Measurements from ENCODE around the gene CIPC.
A peak's percentile ranks its signal among the peaks of the same experiment; 100 is the strongest.

Gene CIPC

DNA sequence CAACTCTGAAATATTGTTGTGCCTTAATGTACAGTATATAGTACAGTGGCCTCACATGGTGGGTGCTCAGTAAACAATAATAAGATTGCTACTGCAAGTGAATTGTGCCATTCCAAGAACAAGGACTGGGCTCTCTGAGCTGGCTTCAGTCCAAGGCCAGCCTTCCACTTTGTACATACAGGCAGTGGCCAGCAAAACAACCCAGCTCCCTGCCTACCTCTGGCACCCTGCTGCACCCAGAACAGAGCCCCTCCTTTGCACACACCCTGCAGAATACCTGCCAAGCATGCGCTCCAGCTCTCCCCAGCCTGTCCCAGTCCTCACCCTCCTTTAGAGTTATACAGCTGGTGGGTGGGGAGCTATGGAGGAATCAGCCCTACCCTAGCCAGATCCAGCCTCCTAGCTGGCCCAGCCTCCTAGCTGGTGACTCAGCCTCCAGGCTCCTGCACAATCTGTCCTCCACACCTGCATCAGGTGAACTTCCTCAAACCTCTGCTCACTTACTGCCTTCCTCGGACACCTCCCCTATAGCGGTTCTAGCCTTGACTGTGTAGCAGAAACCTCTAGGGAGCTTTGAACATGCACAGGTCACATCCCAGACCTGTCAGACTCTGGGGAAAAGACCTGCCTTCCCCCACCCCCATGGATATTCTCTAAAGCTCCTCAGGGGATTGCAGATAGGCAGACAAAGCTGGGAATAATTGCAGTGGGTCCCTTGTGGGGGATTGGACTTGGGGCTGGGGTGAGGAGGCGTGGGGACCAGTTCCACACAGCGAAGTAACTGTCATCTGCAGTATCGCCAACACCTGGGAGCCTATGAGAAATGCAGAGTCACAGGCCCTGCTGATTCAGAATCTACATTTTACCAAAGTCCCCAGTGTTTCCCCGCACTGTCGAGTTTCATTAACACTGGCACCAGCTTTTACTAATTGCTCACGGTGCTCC lies 25.6 kb downstream of the CIPC start:
- TF ChIP-seq, protein P1, sequence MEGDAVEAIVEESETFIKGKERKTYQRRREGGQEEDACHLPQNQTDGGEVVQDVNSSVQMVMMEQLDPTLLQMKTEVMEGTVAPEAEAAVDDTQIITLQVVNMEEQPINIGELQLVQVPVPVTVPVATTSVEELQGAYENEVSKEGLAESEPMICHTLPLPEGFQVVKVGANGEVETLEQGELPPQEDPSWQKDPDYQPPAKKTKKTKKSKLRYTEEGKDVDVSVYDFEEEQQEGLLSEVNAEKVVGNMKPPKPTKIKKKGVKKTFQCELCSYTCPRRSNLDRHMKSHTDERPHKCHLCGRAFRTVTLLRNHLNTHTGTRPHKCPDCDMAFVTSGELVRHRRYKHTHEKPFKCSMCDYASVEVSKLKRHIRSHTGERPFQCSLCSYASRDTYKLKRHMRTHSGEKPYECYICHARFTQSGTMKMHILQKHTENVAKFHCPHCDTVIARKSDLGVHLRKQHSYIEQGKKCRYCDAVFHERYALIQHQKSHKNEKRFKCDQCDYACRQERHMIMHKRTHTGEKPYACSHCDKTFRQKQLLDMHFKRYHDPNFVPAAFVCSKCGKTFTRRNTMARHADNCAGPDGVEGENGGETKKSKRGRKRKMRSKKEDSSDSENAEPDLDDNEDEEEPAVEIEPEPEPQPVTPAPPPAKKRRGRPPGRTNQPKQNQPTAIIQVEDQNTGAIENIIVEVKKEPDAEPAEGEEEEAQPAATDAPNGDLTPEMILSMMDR (IDR thresholded peaks at IDR 0.05; ENCODE audit: control extremely low read depth, extremely low read depth, low read depth, missing control alignments): no peak
- ChIA-PET POLR2A (interaction anchor here (1.0 kb wide), 2 partner anchors 12 to 37 kb away, joined by 3 read pairs; no protein-coding TSS in a partner anchor), CTCF (interaction anchor here (0.6 to 5.8 kb wide), 42 partner anchors 9 to 583 kb away, joined by 3 to 68 read pairs (median 5); partner anchors contain the start of genes CIPC, GSTZ1 and POMT2)
- no peak for DNase-seq (ENCODE audit: extremely low spot score)

DNA sequence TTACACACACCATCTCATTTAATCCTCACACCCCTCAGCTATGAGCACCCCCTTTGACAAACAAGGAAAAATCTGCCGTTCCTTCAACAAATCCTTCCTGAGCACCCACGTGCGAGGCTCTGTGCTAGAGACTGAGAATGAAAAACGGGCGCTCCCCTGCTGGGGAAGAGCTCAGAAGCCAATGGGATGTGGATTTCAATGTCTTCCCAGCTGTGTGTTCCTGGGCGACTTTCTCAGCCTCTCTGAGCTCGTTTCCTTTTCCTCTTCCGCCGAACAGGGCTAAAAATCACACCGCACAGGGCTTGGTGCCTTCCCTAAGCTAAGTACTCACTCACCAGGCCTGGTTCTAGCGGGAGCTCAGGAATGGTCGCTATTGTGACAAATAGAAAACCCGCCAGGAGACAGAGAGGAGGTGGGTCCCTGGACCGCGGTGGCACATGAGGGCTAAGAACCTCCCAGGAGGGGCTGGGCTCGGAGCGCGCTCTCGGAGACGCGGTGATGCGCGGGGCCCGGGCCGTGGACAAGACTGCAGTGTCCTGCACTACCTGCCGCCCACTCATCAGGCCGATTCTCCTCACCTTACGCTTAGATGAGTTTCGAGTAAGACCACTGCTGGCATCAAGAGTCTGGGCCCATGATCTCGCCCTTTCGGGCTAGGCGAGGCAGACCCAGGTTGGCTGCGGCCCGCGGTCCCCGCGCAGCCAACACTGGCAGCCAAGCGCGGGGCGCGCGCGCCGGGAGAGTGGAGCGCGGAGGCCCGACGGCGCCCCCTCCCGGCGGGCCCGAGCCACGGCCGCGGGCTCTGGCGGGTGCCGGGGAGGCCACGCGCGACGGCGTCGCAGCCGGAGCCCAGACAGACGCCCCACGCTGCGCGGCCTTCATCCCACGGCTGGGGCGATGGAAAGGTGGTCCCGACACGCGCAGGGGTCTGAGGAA lies 26.6 kb downstream of the CIPC start:
- peak; percentile 79 for DNase-seq (ENCODE audit: extremely low spot score)
- ChIA-PET CTCF (interaction anchor here (0.6 to 5.8 kb wide), 39 partner anchors 9 to 582 kb away, joined by 3 to 68 read pairs (median 5); partner anchors contain the start of genes CIPC, GSTZ1 and POMT2), POLR2A (interaction anchor here (0.5 kb wide), 1 partner anchor 492 kb away, joined by 4 read pairs; no protein-coding TSS in a partner anchor)
- TF ChIP-seq, protein P1 (IDR thresholded peaks at IDR 0.05; ENCODE audit: control extremely low read depth, extremely low read depth, low read depth, missing control alignments): peak; percentile 89

DNA sequence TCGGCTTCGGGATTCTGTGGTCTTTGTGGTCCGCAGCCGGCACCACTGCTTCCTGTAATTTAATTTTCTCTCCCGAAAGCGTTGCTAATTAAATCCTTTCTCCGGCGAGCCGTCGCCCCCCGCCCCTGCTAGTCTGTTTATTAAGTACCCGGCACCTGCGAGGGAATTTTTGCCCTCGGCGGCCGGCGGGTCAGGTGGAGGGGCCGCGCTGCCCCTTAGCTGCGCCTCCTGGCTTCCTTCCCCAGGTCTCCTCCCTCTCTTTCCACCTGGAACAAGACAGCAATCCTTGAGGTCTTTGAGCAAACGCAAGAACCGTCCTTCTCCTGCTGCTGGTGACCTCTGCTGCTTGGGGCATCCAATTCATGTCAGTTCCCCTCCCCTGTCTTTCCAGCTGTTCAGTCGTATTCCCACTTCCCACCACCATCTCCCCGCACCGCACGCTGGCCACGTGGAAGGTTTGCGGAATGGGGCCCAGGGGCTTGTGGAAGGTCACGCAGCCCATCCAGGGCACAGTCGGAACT lies 27.3 kb downstream of the CIPC start:
- ChIA-PET POLR2A (no interaction called here), CTCF (interaction anchor here (0.9 to 5.8 kb wide), 11 partner anchors 9 to 249 kb away, joined by 3 to 51 read pairs (median 7); no protein-coding TSS in a partner anchor)
- TF ChIP-seq, protein P1 (IDR thresholded peaks at IDR 0.05; ENCODE audit: control extremely low read depth, extremely low read depth, low read depth, missing control alignments): no peak
- no peak for DNase-seq (ENCODE audit: extremely low spot score)

- TF ChIP-seq, protein P1 (IDR thresholded peaks at IDR 0.05; ENCODE audit: control extremely low read depth, extremely low read depth, low read depth, missing control alignments): no peak
- no peak for DNase-seq (ENCODE audit: extremely low spot score)
- POLR2A ChIA-PET: no interaction called here
- CTCF ChIA-PET: interaction anchor here (0.9 to 5.8 kb wide), 12 partner anchors 9 to 254 kb away, joined by 3 to 51 read pairs (median 6); no protein-coding TSS in a partner anchor
Measured at GRCh38 chr14:77125823-77126325, 27.8 kb downstream of the CIPC start.

DNA sequence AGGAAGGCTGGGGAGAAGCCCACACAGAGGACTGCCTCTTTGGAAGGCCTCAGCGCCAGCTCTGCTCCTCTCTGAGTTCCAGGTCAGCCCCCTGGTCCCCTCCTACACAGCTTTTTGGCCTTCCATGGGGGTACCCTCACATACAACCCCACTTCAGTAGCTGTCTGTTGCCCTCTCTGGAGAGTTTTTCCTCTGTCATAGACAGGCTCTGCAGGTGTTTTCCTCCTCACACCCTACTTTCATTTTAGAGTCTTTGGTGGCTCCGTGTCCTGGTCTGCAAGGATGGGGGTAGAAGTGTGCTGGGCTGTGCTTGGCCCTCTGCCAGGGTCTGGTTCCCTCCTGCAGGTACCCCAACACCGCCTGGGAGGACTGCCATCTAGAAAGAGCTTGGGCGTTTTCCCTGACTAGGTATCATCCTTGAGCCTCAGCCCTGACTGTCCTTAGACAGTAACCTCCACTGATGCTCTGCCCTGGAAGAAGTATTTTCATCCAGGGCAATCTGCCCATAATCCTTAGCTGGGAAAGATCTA lies 28.5 kb downstream of the CIPC start:
- ChIA-PET POLR2A (no interaction called here), CTCF (interaction anchor here (0.9 to 4.0 kb wide), 10 partner anchors 11 to 254 kb away, joined by 3 to 38 read pairs (median 6); no protein-coding TSS in a partner anchor)
- TF ChIP-seq, protein P1 (IDR thresholded peaks at IDR 0.05; ENCODE audit: control extremely low read depth, extremely low read depth, low read depth, missing control alignments): no peak
- no peak for DNase-seq (ENCODE audit: extremely low spot score)

Measured in GM10248 (cell line).